Uterus (tissue), 4 donors: Measurements from ENCODE around the gene ADGRD1. TPM values are rescaled to one million over a fixed set of nuclear protein-coding genes. Genes with fewer than 3 reads are reported as not detected.

ENCODE experiments used
- DNase-seq, 2 donors: peaks; one replicate each; pipeline ENCODE4 v3.0.0-alpha.2; 2019 to 2020
- H3K27ac ChIP-seq, 2 donors: fragments of 200-600 bp; sonication (generic); 1 replicate in 1 of 2; 2 replicates in 1 of 2; pipeline ENCODE4 v1.5.1; 2016 to 2018
- H3K27me3 ChIP-seq, 2 donors: fragments of 200-600 bp; sonication (generic); one replicate each; pipeline ENCODE4 v1.5.1; 2018 to 2019; ENCODE audit warnings: control low read depth in 1 of 2
- H3K36me3 ChIP-seq, 2 donors: fragments of 200-600 bp; sonication (generic); one replicate each; pipeline ENCODE4 v1.5.1; 2019; ENCODE audit warnings: control low read depth in 1 of 2
- H3K4me1 ChIP-seq, 2 donors: fragments of 200-600 bp; sonication (generic); one replicate each; pipeline ENCODE4 v1.5.1; 2018 to 2019; ENCODE audit warnings: control low read depth in 1 of 2
- H3K4me3 ChIP-seq, 2 donors: fragments of 200-600 bp; sonication (generic); 1 replicate in 1 of 2; 2 replicates in 1 of 2; pipeline ENCODE4 v1.5.1; 2018 to 2019; ENCODE audit warnings: mild to moderate bottlenecking in 1 of 2
- H3K9me3 ChIP-seq, 2 donors: fragments of 200-600 bp; sonication (generic); one replicate each; pipeline ENCODE4 v1.5.1; 2019; ENCODE audit warnings: control low read depth in 1 of 2
- POLR2A ChIP-seq, 2 donors: fragments of 450-650 bp; IDR thresholded peaks; one replicate each; pipeline ENCODE4 v1.6.1; 2016; ENCODE audit warnings: antibody characterized with exemption in 2 of 2, mild to moderate bottlenecking in 1 of 2, moderate library complexity in 1 of 2
- intact Hi-C: fragments of 100-400 bp; cut with DNase I; formaldehyde crosslinking; loops from one replicate; pipeline ENCODE4 v1.15.1; 2023; ENCODE audit warnings: low total_unique reads
- total RNA-seq, 4 donors: library from RNA; depleted of rRNA in 3 of 4; stranded (reverse); fragments of >200 nt in 3 of 4; gene quantifications; one replicate each; pipeline versions ENCODE4 v1.1.0 to v1.2.4, GENCODE V29; 2014 to 2023
- TF ChIP-seq, protein P1 (sequence below), 4 experiments: fragments of 200-600 bp in 2 of 4; fragments of 450-650 bp in 2 of 4; sonication (generic) in 2 of 4; IDR thresholded peaks; one replicate each; pipeline ENCODE4 v1.5.1; 2016 to 2019; ENCODE audit warnings: antibody characterized with exemption in 4 of 4, mild to moderate bottlenecking in 2 of 4, moderate library complexity in 1 of 4
- donor health status: DM: yes; HTN: yes; CAD: no.

Gene ADGRD1
- total RNA-seq, 4 donors from 2014 or later: 13.5 to 89.9 (median 33.7) TPM

- Histone ChIP-seq H3K4me3 (no peak overlapping the region), H3K36me3 (no peaks in the 10 kb centered on the region), H3K27ac (no peak overlapping the region), H3K9me3 (no peaks in the 10 kb centered on the region), H3K4me1 (no peaks in the 10 kb centered on the region), H3K27me3 (no peaks in the 10 kb centered on the region)
- intact Hi-C loops: loop anchor here (10.0 kb wide), 1 partner anchor 223 kb away; no protein-coding TSS in a partner anchor
- TF ChIP-seq POLR2A (IDR thresholded peaks at IDR 0.05): no peak
- TF ChIP-seq, protein P1, sequence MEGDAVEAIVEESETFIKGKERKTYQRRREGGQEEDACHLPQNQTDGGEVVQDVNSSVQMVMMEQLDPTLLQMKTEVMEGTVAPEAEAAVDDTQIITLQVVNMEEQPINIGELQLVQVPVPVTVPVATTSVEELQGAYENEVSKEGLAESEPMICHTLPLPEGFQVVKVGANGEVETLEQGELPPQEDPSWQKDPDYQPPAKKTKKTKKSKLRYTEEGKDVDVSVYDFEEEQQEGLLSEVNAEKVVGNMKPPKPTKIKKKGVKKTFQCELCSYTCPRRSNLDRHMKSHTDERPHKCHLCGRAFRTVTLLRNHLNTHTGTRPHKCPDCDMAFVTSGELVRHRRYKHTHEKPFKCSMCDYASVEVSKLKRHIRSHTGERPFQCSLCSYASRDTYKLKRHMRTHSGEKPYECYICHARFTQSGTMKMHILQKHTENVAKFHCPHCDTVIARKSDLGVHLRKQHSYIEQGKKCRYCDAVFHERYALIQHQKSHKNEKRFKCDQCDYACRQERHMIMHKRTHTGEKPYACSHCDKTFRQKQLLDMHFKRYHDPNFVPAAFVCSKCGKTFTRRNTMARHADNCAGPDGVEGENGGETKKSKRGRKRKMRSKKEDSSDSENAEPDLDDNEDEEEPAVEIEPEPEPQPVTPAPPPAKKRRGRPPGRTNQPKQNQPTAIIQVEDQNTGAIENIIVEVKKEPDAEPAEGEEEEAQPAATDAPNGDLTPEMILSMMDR (IDR thresholded peaks at IDR 0.05): no peak
- no peak for DNase-seq
Measured at GRCh38 chr12:130911933-130912332, 41.8 kb upstream of the ADGRD1 start.

- Histone ChIP-seq H3K27me3 (no peaks in the 10 kb centered on the region), H3K4me3 (peak overlapping the region in 1 of 2 donors; percentile 15), H3K27ac (peak overlapping the region in 1 of 2 donors; percentile 11), H3K9me3 (no peaks in the 10 kb centered on the region), H3K4me1 (no peaks in the 10 kb centered on the region), H3K36me3 (no peaks in the 10 kb centered on the region)
- DNase-seq: peak; percentile 66 to 79
- intact Hi-C loops: loop anchor here (10.0 kb wide), 1 partner anchor 218 kb away; no protein-coding TSS in a partner anchor
- TF ChIP-seq POLR2A (IDR thresholded peaks at IDR 0.05): no peak
- TF ChIP-seq, protein P1 (IDR thresholded peaks at IDR 0.05): peak; percentile 89 to 99 (median 96)
Measured at GRCh38 chr12:130916241-130916911, 37.3 kb upstream of the ADGRD1 start.

DNA sequence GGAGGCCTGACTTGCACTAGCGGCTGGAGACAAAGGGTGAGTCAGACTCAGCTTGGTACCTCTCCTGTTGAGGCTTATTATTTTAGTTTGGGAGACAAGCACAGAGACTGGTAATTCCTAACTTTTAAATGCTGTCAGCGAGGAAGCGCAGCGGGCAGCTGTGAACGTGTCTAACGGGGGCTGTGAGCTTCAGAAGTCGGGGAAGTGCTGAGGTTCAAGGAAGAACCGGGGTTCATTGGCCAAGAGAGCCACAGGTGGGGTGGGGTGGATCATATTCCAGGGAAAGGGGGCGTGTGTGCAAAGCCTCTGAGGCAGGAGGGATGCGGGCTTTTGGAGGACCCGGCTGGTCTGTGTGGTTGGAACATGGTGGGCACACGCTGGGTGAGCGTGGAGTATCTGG is 36.1 kb upstream of the ADGRD1 start:
- Histone ChIP-seq H3K9me3 (no peaks in the 10 kb centered on the region), H3K4me1 (no peaks in the 10 kb centered on the region), H3K27me3 (no peaks in the 10 kb centered on the region), H3K27ac (no peak overlapping the region), H3K4me3 (no peak overlapping the region), H3K36me3 (no peaks in the 10 kb centered on the region)
- TF ChIP-seq, protein P1 (IDR thresholded peaks at IDR 0.05): no peak
- TF ChIP-seq POLR2A (IDR thresholded peaks at IDR 0.05): no peak
- intact Hi-C loops: loop anchor here (10.0 kb wide), 1 partner anchor 217 kb away; no protein-coding TSS in a partner anchor
- DNase-seq: no peak

DNA sequence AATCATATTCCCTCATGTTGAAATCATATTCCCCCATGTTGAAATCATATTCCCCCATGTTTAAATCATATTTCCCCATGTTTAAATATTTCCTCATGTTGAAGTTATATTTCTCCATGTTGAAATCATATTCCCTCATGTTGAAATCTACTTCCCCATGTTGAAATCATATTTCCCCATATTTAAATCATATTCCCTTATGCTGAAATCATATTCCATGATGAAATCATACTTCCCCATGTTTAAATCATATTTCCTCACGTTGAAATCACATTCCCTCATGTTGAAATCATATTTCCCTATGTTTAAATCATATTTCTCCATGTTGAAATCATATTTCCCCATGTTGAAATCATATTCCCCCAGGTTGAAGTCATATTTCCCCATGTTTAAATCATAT is 34.6 kb upstream of the ADGRD1 start:
- Histone ChIP-seq H3K4me3 (no peak overlapping the region), H3K4me1 (peaks cover 4 to 12% of the 10 kb centered on the region in 2 donors), H3K27me3 (no peaks in the 10 kb centered on the region), H3K27ac (peak overlapping the region in 1 of 2 donors; percentile 14), H3K36me3 (no peaks in the 10 kb centered on the region), H3K9me3 (no peaks in the 10 kb centered on the region)
- no peak for TF ChIP-seq POLR2A (IDR thresholded peaks at IDR 0.05)
- TF ChIP-seq, protein P1 (IDR thresholded peaks at IDR 0.05): no peak
- intact Hi-C loops: loop anchor here (10.0 kb wide), 1 partner anchor 216 kb away; no protein-coding TSS in a partner anchor
- no peak for DNase-seq

- Histone ChIP-seq H3K9me3 (no peaks in the 10 kb centered on the region), H3K4me1 (peaks cover 8 to 12% of the 10 kb centered on the region in 2 donors), H3K36me3 (no peaks in the 10 kb centered on the region), H3K4me3 (no peak overlapping the region), H3K27me3 (no peaks in the 10 kb centered on the region), H3K27ac (peak overlapping the region; percentile 10 to 44)
- no peak for DNase-seq
- intact Hi-C loops: no loop called here
- TF ChIP-seq, protein P1 (IDR thresholded peaks at IDR 0.05): no peak
- no peak for TF ChIP-seq POLR2A (IDR thresholded peaks at IDR 0.05)
Measured at GRCh38 chr12:130920119-130920703, 33.5 kb upstream of the ADGRD1 start.
